MCF 10A (cell line): ENCODE measurements around the gene ZNF385A. TPM values are rescaled to one million over a fixed set of nuclear protein-coding genes. Genes with fewer than 3 reads are reported as not detected.
"Not testable (repeated sequence)": the region's sequence is repeated elsewhere in the genome, so short reads cannot be mapped to it uniquely, and the experiment has no call there.

Source experiments
- BruUV-seq: library from RNA; stranded (reverse); fragments of 400-500 nt; replicated peaks from 2 replicates; lab custom pipeline; 2021; lab: Mats Ljungman, UMichigan
- CTCF ChIA-PET: fragments of 300-600 bp; sonication (Branson Sonifier 250); formaldehyde crosslinking; extraction: SDS; loops from one replicate; lab custom pipeline; 2021; ENCODE audit warnings: antibody characterized with exemption, inconsistent platforms; lab: Yijun Ruan, JAX
- POLR2A ChIA-PET: fragments of 300-600, 350-650 bp; sonication (Branson Sonifier 250); formaldehyde crosslinking; extraction: SDS; loops from one replicate; lab custom pipeline; 2020; ENCODE audit warnings: antibody characterized with exemption, inconsistent platforms; lab: Yijun Ruan, JAX
- DNase-seq: peaks from one replicate; pipeline ENCODE4 v3.0.0-alpha.2; 2018; ENCODE audit not compliant: unreplicated experiment
- H3K27ac Mint-ChIP-seq: one replicate; pipeline ENCODE4 v1.8.0; 2022; ENCODE audit warnings: mild to moderate bottlenecking, low read depth, mixed read lengths; ENCODE audit not compliant: unreplicated experiment
- H3K27me3 Mint-ChIP-seq: one replicate; pipeline ENCODE4 v1.8.0; 2022; ENCODE audit warnings: mixed read lengths; ENCODE audit not compliant: insufficient read depth, unreplicated experiment
- H3K36me3 Mint-ChIP-seq: one replicate; pipeline ENCODE4 v1.8.0; 2022; ENCODE audit warnings: mild to moderate bottlenecking, moderate library complexity, mixed read lengths; ENCODE audit not compliant: insufficient read depth, unreplicated experiment
- H3K4me1 Mint-ChIP-seq: one replicate; pipeline ENCODE4 v1.8.0; 2022; ENCODE audit warnings: mixed read lengths; ENCODE audit not compliant: insufficient read depth, unreplicated experiment
- H3K4me3 Mint-ChIP-seq: one replicate; pipeline ENCODE4 v1.8.0; 2022; ENCODE audit warnings: mild to moderate bottlenecking, moderate library complexity, mixed read lengths; ENCODE audit not compliant: unreplicated experiment
- H3K9me3 Mint-ChIP-seq: one replicate; pipeline ENCODE4 v1.8.0; 2022; ENCODE audit warnings: mixed read lengths; ENCODE audit not compliant: unreplicated experiment
- CTCF ChIP-seq: fragments of 200-600 bp; IDR thresholded peaks from one replicate; pipeline ENCODE4 v1.8.0; 2022; ENCODE audit warnings: antibody characterized with exemption, mild to moderate bottlenecking; ENCODE audit not compliant: unreplicated experiment
- intact Hi-C: fragments of 100-400 bp; cut with micrococcal nuclease; formaldehyde crosslinking; loops from 2 replicates; pipeline ENCODE4 v1.14.1; 2022
- total RNA-seq: library from RNA; stranded (reverse); gene quantifications from 2 replicates; pipeline ENCODE4 v1.2.3, GENCODE V29; 2022

The ZNF385A gene
- total RNA-seq, 1 experiment from 2014 or later, result 8.3 TPM

GRCh38 chr12:54356228-54356627 is 28.3 kb downstream of the ZNF385A start:
- CTCF ChIA-PET, result interaction anchor here (0.6 to 6.0 kb wide), 9 partner anchors 15 to 368 kb away, joined by 3 to 40 read pairs (median 5); partner anchors contain the start of gene COPZ1
- H3K27ac Mint-ChIP-seq, result peak overlapping the region; percentile 31

DNA sequence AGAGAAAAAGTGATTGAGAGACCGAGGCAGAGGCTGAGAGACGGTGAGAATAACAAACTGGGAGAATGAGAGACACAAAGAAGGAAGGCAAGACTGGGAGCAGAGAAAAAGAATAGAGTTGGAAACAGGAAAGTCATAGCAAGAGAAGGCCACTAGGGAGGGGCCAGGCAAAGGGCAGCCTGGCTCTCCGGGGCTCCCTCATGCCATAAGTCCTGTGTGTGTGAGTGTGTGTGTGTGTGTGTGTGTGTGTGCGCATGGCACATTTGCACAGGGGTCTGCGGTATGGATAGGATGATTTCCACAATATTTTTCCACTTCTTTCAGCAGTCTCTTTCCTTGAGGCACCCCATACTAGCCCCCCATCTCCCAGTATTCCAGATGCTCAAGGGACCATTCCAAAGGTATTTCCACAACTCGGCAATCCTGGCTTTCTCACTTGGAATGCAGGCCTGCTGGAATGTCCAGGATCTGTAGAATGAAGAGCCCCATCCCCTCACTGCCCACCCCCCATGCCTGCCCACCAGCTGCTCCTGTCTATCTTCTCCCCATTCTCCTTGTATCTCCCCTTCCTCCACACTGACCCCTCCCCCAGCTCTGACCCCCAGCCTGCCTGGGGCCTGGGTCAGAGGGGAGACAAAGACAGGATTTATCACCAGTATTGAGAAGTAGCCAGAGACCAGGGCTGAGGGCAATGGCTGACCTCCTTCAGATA is 29.3 kb downstream of the ZNF385A start:
- peak overlapping the region; percentile 46 for H3K27ac Mint-ChIP-seq
- BruUV-seq, result no TSS peak
- ChIA-PET POLR2A (no interaction called here), CTCF (interaction anchor here (1.2 to 2.5 kb wide), 3 partner anchors 17 to 62 kb away, joined by 5 to 9 read pairs (median 9); partner anchors contain the start of gene COPZ1)
- H3K9me3 Mint-ChIP-seq, result no peaks in the 10 kb centered on the region
- no peak for TF ChIP-seq CTCF
- peaks cover 24% of the 10 kb centered on the region for H3K4me1 Mint-ChIP-seq
- intact Hi-C loops, result no loop called here
- H3K4me3 Mint-ChIP-seq, result no peak overlapping the region
- H3K27me3 Mint-ChIP-seq, result no peaks in the 10 kb centered on the region
- H3K36me3 Mint-ChIP-seq, result peaks cover 15% of the 10 kb centered on the region
- DNase-seq, result no peak

More at GRCh38 chr12:54356228-54356627, 28.3 kb downstream of the ZNF385A start:
- Mint-ChIP-seq H3K4me3 (no peak overlapping the region), H3K9me3 (no peaks in the 10 kb centered on the region), H3K27me3 (no peaks in the 10 kb centered on the region), H3K36me3 (peaks cover 5% of the 10 kb centered on the region), H3K4me1 (peaks cover 31% of the 10 kb centered on the region)
- no TSS peak for BruUV-seq
- no peak for DNase-seq
- intact Hi-C loops, result no loop called here
- TF ChIP-seq CTCF, result no peak
- POLR2A ChIA-PET, result interaction anchor here (1.2 kb wide), 1 partner anchor 67 kb away, joined by 3 read pairs; no protein-coding TSS in a partner anchor

DNA sequence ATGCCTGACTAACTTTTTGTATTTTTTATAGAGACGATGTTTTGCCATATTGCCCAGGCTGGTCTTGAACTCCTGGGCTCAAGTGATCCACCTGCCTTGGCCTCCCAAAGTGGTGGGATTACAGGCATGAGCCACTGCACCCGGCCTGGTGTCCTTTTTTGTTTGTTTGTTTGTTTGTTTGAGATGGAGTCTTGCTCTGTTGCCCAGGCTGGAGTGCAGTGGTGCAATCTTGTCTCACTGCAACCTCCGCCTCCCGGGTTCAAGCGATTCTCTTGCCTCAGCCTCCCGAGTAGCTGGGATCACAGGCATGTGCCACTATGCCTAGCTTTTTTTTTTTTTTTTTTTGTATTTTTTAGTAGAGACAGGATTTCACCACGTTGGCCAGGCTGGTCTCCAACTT is 30.3 kb downstream of the ZNF385A start:
- Mint-ChIP-seq H3K4me1 (peaks cover 24% of the 10 kb centered on the region), H3K36me3 (peaks cover 24% of the 10 kb centered on the region), H3K27ac (peak overlapping the region; percentile 55)
- BruUV-seq, DNase-seq, H3K4me3 Mint-ChIP-seq, intact Hi-C loops, POLR2A ChIA-PET, H3K27me3 Mint-ChIP-seq, H3K9me3 Mint-ChIP-seq: not testable (repeated sequence)
- CTCF ChIA-PET, result interaction anchor here (0.6 to 1.3 kb wide), 5 partner anchors 10 to 309 kb away, joined by 3 to 4 read pairs (median 4); no protein-coding TSS in a partner anchor

- CTCF ChIA-PET, result interaction anchor here (0.7 to 2.9 kb wide), 9 partner anchors 9 to 51 kb away, joined by 3 to 12 read pairs (median 4); partner anchors contain the start of gene COPZ1
- BruUV-seq, result no TSS peak
- Mint-ChIP-seq H3K27ac (peak overlapping the region; percentile 55), H3K9me3 (no peaks in the 10 kb centered on the region), H3K36me3 (peaks cover 31% of the 10 kb centered on the region), H3K27me3 (no peaks in the 10 kb centered on the region), H3K4me3 (no peak overlapping the region), H3K4me1 (peaks cover 24% of the 10 kb centered on the region)
- no peak for TF ChIP-seq CTCF
- intact Hi-C loops, result no loop called here
- DNase-seq, result no peak
- POLR2A ChIA-PET, result interaction anchor here (0.6 to 1.2 kb wide), 5 partner anchors 10 to 1950 kb away, joined by 3 to 7 read pairs (median 4); partner anchors contain the start of genes CBX5 and HNRNPA1
These were observed 31.4 kb downstream of the ZNF385A start for GRCh38 chr12:54352891-54353874.
